ENCODE measurements around the gene CYP24A1. TPM values are rescaled to one million over a fixed set of nuclear protein-coding genes. Genes with fewer than 3 reads are reported as not detected.

The CYP24A1 gene
- total RNA-seq, 6 experiments from 2014 or later = not detected

DNA sequence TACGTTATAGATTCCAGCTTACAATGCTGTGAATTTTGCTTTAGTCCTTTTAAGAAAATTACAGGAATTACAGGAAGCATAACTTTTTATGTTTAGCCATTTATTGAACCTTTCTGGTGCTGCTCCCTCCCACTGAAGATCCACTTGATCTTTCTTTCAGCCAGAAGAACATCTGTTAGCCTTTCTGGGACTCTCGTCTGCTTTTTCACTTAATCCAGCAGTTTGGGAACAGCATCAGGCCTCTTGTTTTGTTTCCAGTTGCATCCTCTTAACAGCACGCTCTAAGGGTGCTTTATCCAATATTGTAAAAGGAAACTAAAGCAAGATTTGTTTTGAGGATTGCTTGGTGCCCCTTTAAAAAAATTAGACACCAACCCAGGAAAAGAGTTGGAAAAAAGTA is 10.3 kb upstream of the CYP24A1 start:
- H3K36me3 ChIP-seq = no peaks in the 10 kb centered on the region
- ATAC-seq (no peak), DNase-seq (no peak)
- intact Hi-C loops (cut with DNase I) = no loop called here
- no peak overlapping the region for H3K27ac ChIP-seq
- no peaks in the 10 kb centered on the region for H3K9me3 ChIP-seq
- no peak overlapping the region for H3K4me3 ChIP-seq
- TF ChIP-seq POLR2A (IDR thresholded peaks at IDR 0.05) (no peak), CTCF (IDR thresholded peaks at IDR 0.05) (no peak)
- no peaks in the 10 kb centered on the region for H3K27me3 ChIP-seq
- 45% methylated on average over 3 of the region's 3 CpGs for WGBS (ENCODE audit: insufficient coverage, low coverage, low lambda C conversion rate, missing lambda C conversion rate)
- no peaks in the 10 kb centered on the region for H3K4me1 ChIP-seq

DNA sequence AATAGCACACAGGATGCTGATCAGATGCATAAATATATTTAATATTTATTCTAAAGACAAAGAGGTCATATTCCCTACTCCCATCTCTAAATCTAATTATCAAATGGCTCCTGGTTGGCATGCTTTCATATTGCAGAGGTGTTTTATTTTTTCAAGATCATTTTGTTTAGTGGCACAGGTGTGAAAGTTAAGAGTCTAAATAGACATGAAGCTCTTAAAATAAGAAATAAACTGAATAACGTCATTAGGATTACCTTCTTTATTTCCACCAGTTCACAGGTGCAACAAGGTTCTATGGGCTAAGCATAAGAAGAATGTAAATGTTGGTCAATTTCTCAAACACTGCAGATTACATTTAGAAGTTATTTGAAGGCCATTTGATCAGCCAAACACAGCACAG is 7.1 kb upstream of the CYP24A1 start:
- H3K4me1 ChIP-seq = no peaks in the 10 kb centered on the region
- ATAC-seq (no peak), DNase-seq (no peak)
- intact Hi-C loops (cut with DNase I) = no loop called here
- 88% methylated on average over 1 of the region's 1 CpG for WGBS (ENCODE audit: insufficient coverage, low coverage, low lambda C conversion rate, missing lambda C conversion rate)
- TF ChIP-seq CTCF (IDR thresholded peaks at IDR 0.05) (no peak), POLR2A (IDR thresholded peaks at IDR 0.05) (no peak)
- H3K9me3 ChIP-seq = no peaks in the 10 kb centered on the region
- H3K36me3 ChIP-seq = no peaks in the 10 kb centered on the region
- no peak overlapping the region for H3K27ac ChIP-seq
- no peak overlapping the region for H3K4me3 ChIP-seq
- no peaks in the 10 kb centered on the region for H3K27me3 ChIP-seq

- Histone ChIP-seq H3K27me3 (no peaks in the 10 kb centered on the region), H3K4me3 (no peak overlapping the region), H3K36me3 (no peaks in the 10 kb centered on the region), H3K27ac (no peak overlapping the region), H3K4me1 (no peaks in the 10 kb centered on the region), H3K9me3 (no peaks in the 10 kb centered on the region)
- no peak for DNase-seq
- no peak for TF ChIP-seq CTCF (IDR thresholded peaks at IDR 0.05)
- no peak for TF ChIP-seq POLR2A (IDR thresholded peaks at IDR 0.05)
- no peak for ATAC-seq
- 52% methylated on average over 2 of the region's 2 CpGs for WGBS (ENCODE audit: insufficient coverage, low coverage, low lambda C conversion rate, missing lambda C conversion rate)
- intact Hi-C loops (cut with DNase I) = no loop called here
Measured at GRCh38 chr20:54179946-54180345, 6.2 kb upstream of the CYP24A1 start.

GRCh38 chr20:54178256-54178655 is 4.5 kb upstream of the CYP24A1 start:
- no peak for TF ChIP-seq CTCF (IDR thresholded peaks at IDR 0.05)
- TF ChIP-seq POLR2A (IDR thresholded peaks at IDR 0.05) = no peak
- no peak overlapping the region for H3K27ac ChIP-seq
- DNase-seq (no peak), ATAC-seq (no peak)
- H3K4me3 ChIP-seq = no peak overlapping the region
- intact Hi-C loops (cut with DNase I) = no loop called here
- WGBS (ENCODE audit: insufficient coverage, low coverage, low lambda C conversion rate, missing lambda C conversion rate) = 23% methylated on average over 2 of the region's 2 CpGs
- H3K27me3 ChIP-seq = peaks cover 5 to 6% of the 10 kb centered on the region in 2 donors
- H3K36me3 ChIP-seq = no peaks in the 10 kb centered on the region
- H3K4me1 ChIP-seq = peaks cover 0 to 11% (median 0%) of the 10 kb centered on the region in 4 donors
- no peaks in the 10 kb centered on the region for H3K9me3 ChIP-seq

DNA sequence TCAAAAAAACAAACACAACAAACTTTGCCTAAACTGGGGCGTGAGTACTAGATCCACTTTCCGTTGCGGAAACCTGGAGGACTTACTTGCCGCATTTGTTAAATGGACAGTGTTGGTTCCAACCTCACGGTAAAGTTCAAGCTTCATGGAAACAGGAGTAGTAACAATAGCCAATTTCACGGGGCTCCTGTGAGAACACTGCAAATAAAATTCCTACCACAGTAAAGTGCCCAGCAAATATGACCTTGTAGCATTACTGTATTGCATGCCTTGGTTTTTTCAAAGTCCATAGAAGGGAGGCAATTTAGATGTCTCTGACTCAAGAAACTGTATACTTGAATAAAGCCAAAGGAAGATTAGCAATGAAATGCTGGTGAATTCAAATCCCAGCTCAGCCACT is 3.6 kb upstream of the CYP24A1 start:
- peaks cover 0 to 11% (median 0%) of the 10 kb centered on the region in 4 donors for H3K4me1 ChIP-seq
- 82% methylated on average over 6 of the region's 6 CpGs for WGBS (ENCODE audit: insufficient coverage, low coverage, low lambda C conversion rate, missing lambda C conversion rate)
- intact Hi-C loops (cut with DNase I) = no loop called here
- no peak overlapping the region for H3K4me3 ChIP-seq
- no peaks in the 10 kb centered on the region for H3K36me3 ChIP-seq
- peaks cover 10 to 15% of the 10 kb centered on the region in 2 donors for H3K27me3 ChIP-seq
- no peak for ATAC-seq
- no peaks in the 10 kb centered on the region for H3K9me3 ChIP-seq
- TF ChIP-seq CTCF (IDR thresholded peaks at IDR 0.05) = no peak
- no peak for TF ChIP-seq POLR2A (IDR thresholded peaks at IDR 0.05)
- H3K27ac ChIP-seq = no peak overlapping the region
- DNase-seq = no peak
